ENCODE measurements around the gene TMEM11.

GRCh38 chr17:21167303-21167702, 46.7 kb downstream of the TMEM11 start:
- TF ChIP-seq CTCF (IDR thresholded peaks at IDR 0.05): no peak
- no peak for TF ChIP-seq POLR2AphosphoS5 (IDR thresholded peaks at IDR 0.05)
- no peak for TF ChIP-seq POLR2A (IDR thresholded peaks at IDR 0.05)
